OCI-LY1 (cell line): ENCODE results near the gene MAP3K3.

Experiments
- EZH2 ChIP-seq: fragments of 200-600 bp; sonication (generic), shearing (Covaris generic); IDR thresholded peaks from 2 replicates; pipeline ENCODE4 v1.8.0; 2017; ENCODE audit warnings: borderline replicate concordance, mixed run types, mild to moderate bottlenecking, antibody characterized with exemption, low read length, moderate library complexity, mixed read lengths
- TF ChIP-seq, protein P1 (sequence below): fragments of 200-600 bp; sonication (generic), shearing (Covaris generic); IDR thresholded peaks from 2 replicates; pipeline ENCODE4 v1.5.1; 2017; ENCODE audit warnings: mild to moderate bottlenecking, antibody characterized with exemption, low read length, moderate library complexity, mixed read lengths

DNA sequence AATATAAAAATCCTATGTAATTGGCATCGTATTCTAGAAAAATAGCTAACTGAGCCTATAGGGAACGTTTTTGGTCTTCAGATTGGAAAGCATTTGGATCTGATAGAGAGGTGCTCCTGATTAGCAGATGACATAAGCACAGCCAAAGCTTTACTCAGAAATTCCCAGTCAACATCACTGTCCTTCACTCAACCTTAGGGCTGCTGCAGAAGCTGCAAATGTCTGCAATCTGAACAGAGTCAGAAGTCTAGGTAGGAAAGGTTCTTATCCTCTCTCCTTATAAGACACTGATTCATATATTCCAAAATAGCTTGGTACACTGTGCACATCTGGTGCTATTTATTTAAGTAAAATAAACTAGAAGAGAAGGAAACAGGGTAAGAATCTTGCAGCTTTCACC lies 100.2 kb downstream of the MAP3K3 start:
- TF ChIP-seq, protein P1, sequence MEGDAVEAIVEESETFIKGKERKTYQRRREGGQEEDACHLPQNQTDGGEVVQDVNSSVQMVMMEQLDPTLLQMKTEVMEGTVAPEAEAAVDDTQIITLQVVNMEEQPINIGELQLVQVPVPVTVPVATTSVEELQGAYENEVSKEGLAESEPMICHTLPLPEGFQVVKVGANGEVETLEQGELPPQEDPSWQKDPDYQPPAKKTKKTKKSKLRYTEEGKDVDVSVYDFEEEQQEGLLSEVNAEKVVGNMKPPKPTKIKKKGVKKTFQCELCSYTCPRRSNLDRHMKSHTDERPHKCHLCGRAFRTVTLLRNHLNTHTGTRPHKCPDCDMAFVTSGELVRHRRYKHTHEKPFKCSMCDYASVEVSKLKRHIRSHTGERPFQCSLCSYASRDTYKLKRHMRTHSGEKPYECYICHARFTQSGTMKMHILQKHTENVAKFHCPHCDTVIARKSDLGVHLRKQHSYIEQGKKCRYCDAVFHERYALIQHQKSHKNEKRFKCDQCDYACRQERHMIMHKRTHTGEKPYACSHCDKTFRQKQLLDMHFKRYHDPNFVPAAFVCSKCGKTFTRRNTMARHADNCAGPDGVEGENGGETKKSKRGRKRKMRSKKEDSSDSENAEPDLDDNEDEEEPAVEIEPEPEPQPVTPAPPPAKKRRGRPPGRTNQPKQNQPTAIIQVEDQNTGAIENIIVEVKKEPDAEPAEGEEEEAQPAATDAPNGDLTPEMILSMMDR: no peak
- TF ChIP-seq EZH2: no peak
